GM18519 (cell line): Measurements from ENCODE around the gene HOXD11.
A peak's percentile ranks its signal among the peaks of the same experiment; 100 is the strongest.

ENCODE experiments used
- ATAC-seq: cut with Tn5 transposase; IDR thresholded peaks from one replicate; pipeline ENCODE4 v1.9.1; 2021; ENCODE audit warnings: mild to moderate bottlenecking, moderate library complexity; ENCODE audit not compliant: unreplicated experiment, low FRiP score

The HOXD11 gene

GRCh38 chr2:176092270-176093144 lies 14.6 kb upstream of the HOXD11 start, which contains the start of gene HOXD13:
Gene HOXD13 (plus strand): TSS chr2:176092721. CDS start chr2:176092891, 170 bp downstream.
- ATAC-seq = no peak

- ATAC-seq = no peak
These were observed 13.8 kb upstream of the HOXD11 start for GRCh38 chr2:176093145-176093897.

GRCh38 chr2:176093898-176094249 lies 13.2 kb upstream of the HOXD11 start:
- ATAC-seq = no peak

GRCh38 chr2:176094349-176094748 lies 12.7 kb upstream of the HOXD11 start:
- no peak for ATAC-seq

GRCh38 chr2:176095421-176095820 lies 11.7 kb upstream of the HOXD11 start:
- no peak for ATAC-seq

GRCh38 chr2:176096243-176096985 lies 10.7 kb upstream of the HOXD11 start:
- ATAC-seq = no peak

- ATAC-seq = peak; percentile 85
These were observed 9.9 kb upstream of the HOXD11 start for GRCh38 chr2:176096986-176097819.

GRCh38 chr2:176097820-176098365 lies 9.2 kb upstream of the HOXD11 start:
- ATAC-seq = no peak

GRCh38 chr2:176098366-176099158 lies 8.5 kb upstream of the HOXD11 start:
- ATAC-seq = no peak

- no peak for ATAC-seq
These were observed 7.8 kb upstream of the HOXD11 start for GRCh38 chr2:176099159-176099727.

- no peak for ATAC-seq
These were observed 7.1 kb upstream of the HOXD11 start, which contains the start of gene HOXD12 for GRCh38 chr2:176099728-176100546. Gene HOXD12 (plus strand): TSS chr2:176099795. CDS start chr2:176099802, 7 bp downstream.

- no peak for ATAC-seq
These were observed 6.4 kb upstream of the HOXD11 start for GRCh38 chr2:176100547-176101140.

- ATAC-seq = no peak
These were observed 5.8 kb upstream of the HOXD11 start for GRCh38 chr2:176101216-176101830.

- no peak for ATAC-seq
These were observed 5.2 kb upstream of the HOXD11 start for GRCh38 chr2:176101842-176102241.

- no peak for ATAC-seq
These were observed 4.7 kb upstream of the HOXD11 start for GRCh38 chr2:176102309-176102866.

- ATAC-seq = no peak
These were observed 3.9 kb upstream of the HOXD11 start for GRCh38 chr2:176103194-176103593.
